ENCODE data around the gene VPS29.
"Not testable (repeated sequence)": the region's sequence is repeated elsewhere in the genome, so short reads cannot be mapped to it uniquely, and the experiment has no call there.

The VPS29 gene

GRCh38 chr12:110501752-110502738 is at the start of gene VPS29, which contains the start of gene RAD9B:
Gene VPS29 (minus strand): TSS chr12:110502111. CDS start chr12:110502051, 60 bp downstream.
Gene RAD9B (plus strand): TSS chr12:110502331. CDS start chr12:110502338, 7 bp downstream.
- FAIRE-seq: peak; percentile 87

- no peak for FAIRE-seq
Measured at GRCh38 chr12:110550981-110551380, 49.1 kb upstream of the VPS29 start.

GRCh38 chr12:110549716-110550115 is 47.8 kb upstream of the VPS29 start:
- FAIRE-seq: no peak

GRCh38 chr12:110548678-110549077 is 46.8 kb upstream of the VPS29 start:
- FAIRE-seq: no peak

GRCh38 chr12:110547090-110547489 is 45.2 kb upstream of the VPS29 start:
- FAIRE-seq: no peak

GRCh38 chr12:110546339-110546738 is 44.4 kb upstream of the VPS29 start:
- FAIRE-seq: no peak

- FAIRE-seq: no peak
Measured at GRCh38 chr12:110545812-110546211, 43.9 kb upstream of the VPS29 start.

GRCh38 chr12:110545259-110545658 is 43.3 kb upstream of the VPS29 start:
- not testable (repeated sequence) for FAIRE-seq

GRCh38 chr12:110543965-110544364 is 42.1 kb upstream of the VPS29 start:
- no peak for FAIRE-seq

GRCh38 chr12:110543252-110543959 is 41.5 kb upstream of the VPS29 start:
- FAIRE-seq: no peak

GRCh38 chr12:110540048-110540447 is 38.1 kb upstream of the VPS29 start:
- FAIRE-seq: no peak

- no peak for FAIRE-seq
Measured at GRCh38 chr12:110538869-110539622, 37.1 kb upstream of the VPS29 start.

- no peak for FAIRE-seq
Measured at GRCh38 chr12:110537605-110538409, 35.9 kb upstream of the VPS29 start.

- FAIRE-seq: no peak
Measured at GRCh38 chr12:110536834-110537604, 35.1 kb upstream of the VPS29 start.

GRCh38 chr12:110534811-110535210 is 32.9 kb upstream of the VPS29 start:
- no peak for FAIRE-seq

- FAIRE-seq: no peak
Measured at GRCh38 chr12:110533607-110534006, 31.7 kb upstream of the VPS29 start.

- FAIRE-seq: no peak
Measured at GRCh38 chr12:110532644-110533043, 30.7 kb upstream of the VPS29 start.

- no peak for FAIRE-seq
Measured at GRCh38 chr12:110531741-110532333, 29.9 kb upstream of the VPS29 start.

- no peak for FAIRE-seq
Measured at GRCh38 chr12:110530511-110530910, 28.6 kb upstream of the VPS29 start.

- no peak for FAIRE-seq
Measured at GRCh38 chr12:110528277-110528839, 26.4 kb upstream of the VPS29 start.
